ENCODE data around the gene SPINK4. TPM values are rescaled to one million over a fixed set of nuclear protein-coding genes. Genes with fewer than 3 reads are reported as not detected.

SPINK4 gene
- polyA plus RNA-seq, 4 donors, result not detected

DNA sequence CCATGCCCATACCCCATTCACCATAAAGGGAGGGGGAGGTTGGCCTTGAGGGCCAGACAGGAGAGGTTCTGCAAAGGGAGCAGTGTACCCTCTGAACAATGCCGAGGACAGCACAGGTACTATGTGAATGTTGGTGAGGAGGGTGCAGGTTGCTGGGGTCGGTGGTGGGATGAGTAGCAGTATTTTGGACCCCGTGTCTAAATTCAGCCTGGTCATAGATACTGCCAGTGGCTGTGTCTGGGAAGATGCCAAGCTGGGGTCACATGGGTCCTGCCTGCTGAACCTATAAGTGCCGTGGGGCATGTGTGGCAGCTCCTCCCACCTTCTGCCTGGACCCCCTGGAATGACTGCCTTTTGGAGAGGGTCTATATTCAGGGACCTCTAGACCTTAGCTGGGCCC, 11.4 kb upstream of the SPINK4 start:
- no peak for DNase-seq (ENCODE audit: low read depth in 4 of 4, low spot score in 3 of 4)

DNA sequence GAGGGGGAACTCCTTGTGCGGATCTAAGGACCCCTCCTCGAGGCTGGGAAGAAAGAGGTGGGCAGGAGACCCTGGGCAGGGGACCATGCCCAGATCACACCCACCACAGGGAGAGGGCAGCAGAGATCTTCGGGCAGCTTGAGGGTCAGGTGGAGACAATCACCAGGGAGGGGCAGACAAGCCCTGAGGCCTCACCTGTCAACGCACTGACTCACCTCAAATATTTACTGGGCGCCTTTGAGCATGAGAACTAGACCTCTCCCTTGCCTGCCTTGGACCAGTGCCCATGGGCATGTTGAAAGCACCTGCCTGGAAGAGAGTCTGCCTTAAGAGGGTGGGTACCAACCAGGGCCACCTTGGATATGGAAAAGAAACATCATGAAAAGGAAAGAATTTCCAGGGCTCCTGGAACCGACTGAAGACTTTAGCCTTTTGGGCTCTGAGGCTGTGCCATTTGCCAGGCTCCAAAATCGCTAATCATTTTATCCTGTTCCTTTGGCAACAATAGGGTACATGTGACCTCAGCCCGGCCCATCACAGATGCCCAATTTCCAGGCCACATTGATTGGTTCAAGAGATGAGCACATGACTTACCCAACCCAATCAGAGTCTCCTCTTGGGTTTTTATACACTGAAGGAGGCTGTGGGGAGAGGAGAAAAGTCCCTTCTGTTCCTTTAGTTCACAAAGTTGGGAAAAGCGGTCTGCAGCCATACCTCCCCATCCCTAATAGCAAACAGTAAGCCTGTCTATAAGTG, 10.4 kb upstream of the SPINK4 start:
- DNase-seq (ENCODE audit: low read depth in 4 of 4, low spot score in 3 of 4), result no peak

DNA sequence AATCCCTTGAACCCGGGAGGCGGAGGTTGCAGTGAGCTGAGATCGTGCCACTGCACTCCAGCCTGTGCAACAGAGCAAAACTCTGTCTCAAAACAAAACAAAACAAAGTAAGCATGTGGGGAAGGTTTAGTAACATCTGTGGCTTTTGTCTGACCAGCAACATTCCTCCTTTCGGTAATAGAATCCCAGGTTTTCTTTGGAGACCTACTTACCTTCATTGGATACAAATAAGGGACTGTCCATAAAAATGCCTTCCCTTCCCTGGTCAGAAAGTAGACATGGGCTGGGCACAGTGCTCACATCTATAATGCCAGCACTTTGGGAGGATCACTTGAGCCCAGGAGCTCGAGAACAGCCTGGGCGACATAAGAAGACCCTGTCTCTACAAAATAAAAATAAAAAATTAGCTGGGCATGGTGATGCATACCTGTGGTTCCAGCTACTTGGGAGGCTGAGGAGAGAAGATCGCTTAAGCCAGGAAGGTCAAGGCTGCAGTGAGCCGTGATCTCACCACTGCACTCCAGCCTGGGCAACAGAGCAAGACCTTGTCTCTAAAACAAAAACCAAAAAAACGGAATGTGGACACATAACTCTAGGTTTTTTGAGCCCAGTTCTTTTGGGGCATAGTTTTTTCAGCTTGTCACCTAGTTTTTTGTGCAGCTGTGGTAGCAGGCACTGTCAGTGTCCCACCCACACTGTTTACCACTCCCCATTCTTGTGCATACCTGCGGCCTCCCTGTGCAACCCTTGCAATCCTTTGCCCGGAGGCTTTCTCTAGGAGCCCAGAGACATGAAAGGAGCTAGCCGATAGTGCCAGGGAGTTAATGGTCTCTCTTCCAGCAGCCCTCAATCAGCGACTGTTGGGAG, 9.0 kb upstream of the SPINK4 start:
- no peak for DNase-seq (ENCODE audit: low read depth in 4 of 4, low spot score in 3 of 4)

DNA sequence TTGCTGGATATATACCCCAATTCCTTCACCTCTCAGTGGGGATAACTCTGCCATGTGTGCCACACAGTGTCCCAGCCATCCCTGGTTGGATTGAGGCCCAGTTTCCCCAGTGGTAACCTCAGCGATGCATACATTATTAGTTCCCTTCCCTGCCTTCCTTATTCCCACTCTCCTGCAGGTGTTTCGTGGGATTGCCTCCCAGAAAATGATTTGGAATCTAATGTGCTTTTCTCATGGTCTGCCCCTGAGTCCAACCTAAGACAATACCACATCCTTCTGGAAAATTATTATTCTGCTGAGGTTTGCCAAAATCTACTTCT, 8.4 kb upstream of the SPINK4 start:
- DNase-seq (ENCODE audit: low read depth in 4 of 4, low spot score in 3 of 4), result no peak

- DNase-seq (ENCODE audit: low read depth in 4 of 4, low spot score in 3 of 4), result no peak
Measured at GRCh38 chr9:33232815-33233214, 7.2 kb upstream of the SPINK4 start.

GRCh38 chr9:33233626-33234342, 6.2 kb upstream of the SPINK4 start:
- DNase-seq (ENCODE audit: low read depth in 4 of 4, low spot score in 3 of 4), result no peak

DNA sequence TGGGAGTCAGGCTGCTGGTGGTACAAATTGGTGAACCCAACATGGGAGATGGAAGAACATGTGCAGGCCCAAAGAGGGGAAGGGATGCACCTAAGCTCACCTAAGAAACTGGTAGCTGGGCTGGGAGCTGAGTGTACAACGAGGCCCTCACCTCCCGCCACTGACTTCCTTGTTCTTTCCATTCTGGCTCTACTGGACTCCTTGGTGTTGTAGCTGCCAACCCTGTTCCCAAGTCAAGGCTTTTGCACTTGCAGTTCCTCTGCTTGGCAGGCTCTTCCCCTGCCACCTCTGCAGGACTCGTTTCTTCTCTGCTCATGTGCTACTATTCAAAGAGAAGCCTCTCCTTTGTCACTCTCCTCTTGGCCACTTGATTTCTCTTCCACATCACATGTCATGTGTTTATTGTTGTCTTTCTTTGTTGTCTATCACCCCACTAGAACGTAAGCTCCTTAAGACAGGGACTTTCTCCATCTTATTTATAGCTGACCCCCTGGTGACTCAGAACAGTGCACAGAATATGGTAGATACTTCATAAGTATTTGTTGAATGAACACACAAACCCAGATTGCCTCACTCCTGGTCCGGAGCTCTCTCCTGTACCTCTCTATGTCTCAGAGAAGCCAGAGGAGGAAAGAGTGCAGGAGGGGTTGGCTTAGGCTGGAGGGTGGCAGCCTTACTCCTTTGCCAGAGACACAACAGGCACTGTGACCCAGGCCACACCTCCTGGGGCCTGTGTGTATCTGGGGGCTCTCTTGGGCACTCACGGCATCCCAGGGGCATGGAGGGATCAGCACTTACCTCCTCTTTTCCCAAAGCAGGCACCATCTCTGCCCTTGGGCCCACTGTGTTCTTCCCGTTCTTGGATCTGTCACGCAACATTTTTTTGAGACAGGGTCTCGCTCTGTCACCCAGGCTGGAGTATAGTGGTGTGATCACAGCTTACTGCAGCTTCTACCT, 5.2 kb upstream of the SPINK4 start:
- no peak for DNase-seq (ENCODE audit: low read depth in 4 of 4, low spot score in 3 of 4)

GRCh38 chr9:33236571-33236970, 3.4 kb upstream of the SPINK4 start:
- no peak for DNase-seq (ENCODE audit: low read depth in 4 of 4, low spot score in 3 of 4)

DNA sequence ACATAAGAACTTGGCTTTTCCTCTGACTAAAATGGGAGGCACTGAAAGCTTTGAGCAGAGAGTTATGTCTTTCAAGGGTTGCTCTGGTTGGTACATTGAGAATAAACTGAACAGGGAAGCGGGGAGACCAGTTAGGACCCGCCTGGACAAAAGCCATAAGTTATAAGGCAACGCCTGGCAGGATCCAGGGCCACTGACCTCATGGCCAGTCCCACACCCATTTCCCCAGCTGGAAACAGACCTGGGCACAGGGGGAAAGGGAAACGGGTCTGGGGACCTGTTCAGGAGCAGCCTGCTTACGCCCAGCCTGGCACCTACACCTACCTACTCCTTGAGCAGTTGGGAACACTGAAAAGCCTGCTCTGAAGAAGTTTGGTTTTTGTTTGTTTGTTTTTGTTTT, 1.3 kb downstream of the SPINK4 start:
- DNase-seq (ENCODE audit: low read depth in 4 of 4, low spot score in 3 of 4), result no peak

- DNase-seq (ENCODE audit: low read depth in 4 of 4, low spot score in 3 of 4), result no peak
Measured at GRCh38 chr9:33242609-33243134, 2.7 kb downstream of the SPINK4 start.

- no peak for DNase-seq (ENCODE audit: low read depth in 4 of 4, low spot score in 3 of 4)
Measured at GRCh38 chr9:33244137-33244784, 4.3 kb downstream of the SPINK4 start.

DNA sequence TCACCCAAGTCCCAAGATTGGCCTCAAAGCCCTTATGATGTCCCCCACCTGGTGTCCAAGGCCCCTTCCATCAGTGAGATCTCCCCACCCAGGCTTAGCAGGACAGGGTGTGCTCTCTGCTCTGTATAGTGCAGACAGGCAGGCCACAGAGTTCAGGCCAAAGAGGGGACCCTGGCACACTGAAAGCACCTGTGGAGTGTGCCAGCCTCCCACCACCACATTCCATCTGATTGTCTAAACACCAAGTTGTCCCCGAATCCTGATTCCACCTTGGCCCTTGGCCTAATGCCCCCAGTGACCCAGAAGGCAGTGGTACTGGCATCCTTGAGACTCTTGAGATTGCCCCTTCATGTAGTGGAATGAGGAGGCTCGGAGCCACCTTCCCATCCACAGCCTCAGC, 5.4 kb downstream of the SPINK4 start:
- DNase-seq (ENCODE audit: low read depth in 4 of 4, low spot score in 3 of 4), result no peak

DNA sequence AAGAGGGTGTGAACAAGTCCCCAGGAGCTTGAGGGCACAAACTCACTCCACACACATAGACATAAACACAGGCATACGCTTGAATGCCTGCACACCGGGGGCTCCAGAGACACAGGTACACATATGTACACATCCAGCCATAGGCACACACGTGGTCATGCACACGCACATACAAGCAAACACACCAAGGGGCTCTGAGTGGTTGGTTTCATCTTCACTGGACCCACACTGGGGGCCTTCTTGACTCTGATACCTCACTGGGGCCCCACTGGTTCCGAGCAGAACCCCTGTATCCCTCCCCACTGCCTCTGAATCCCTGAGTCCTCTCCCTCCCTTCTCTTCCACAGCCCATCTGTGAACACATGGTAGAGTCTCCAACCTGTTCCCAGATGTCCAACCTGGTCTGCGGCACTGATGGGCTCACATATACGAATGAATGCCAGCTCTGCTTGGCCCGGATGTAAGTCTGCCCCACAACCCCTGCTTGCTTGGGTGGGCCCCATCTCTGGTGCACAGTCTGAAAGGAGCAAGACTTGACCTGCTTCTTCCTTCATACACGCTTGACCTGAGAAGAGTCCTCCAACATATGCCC, 6.4 kb downstream of the SPINK4 start:
- DNase-seq (ENCODE audit: low read depth in 4 of 4, low spot score in 3 of 4), result no peak

- DNase-seq (ENCODE audit: low read depth in 4 of 4, low spot score in 3 of 4), result no peak
Measured at GRCh38 chr9:33248606-33249005, 8.6 kb downstream of the SPINK4 start.

GRCh38 chr9:33249087-33249658, 9.2 kb downstream of the SPINK4 start:
- DNase-seq (ENCODE audit: low read depth in 4 of 4, low spot score in 3 of 4), result no peak

DNA sequence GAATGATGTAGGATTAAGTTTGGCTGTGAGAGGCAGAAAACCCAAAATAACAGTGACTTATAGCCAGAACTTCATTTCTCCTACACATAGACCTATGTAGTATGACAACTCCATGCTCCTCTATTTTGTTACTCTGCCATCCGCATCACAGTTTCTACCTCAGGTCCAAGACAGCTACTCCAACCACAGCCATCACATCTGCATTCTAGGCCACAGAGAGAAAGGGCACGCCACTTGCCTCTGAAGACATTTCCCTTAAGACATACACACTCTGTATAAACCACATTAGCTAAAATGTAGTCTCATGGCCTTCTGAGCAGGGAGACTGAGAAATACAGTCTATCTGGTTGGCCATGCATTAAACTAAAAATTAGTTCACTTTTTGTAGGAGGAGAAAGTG, 10.0 kb downstream of the SPINK4 start:
- DNase-seq (ENCODE audit: low read depth in 4 of 4, low spot score in 3 of 4), result no peak

GRCh38 chr9:33250458-33250995, 10.6 kb downstream of the SPINK4 start:
- no peak for DNase-seq (ENCODE audit: low read depth in 4 of 4, low spot score in 3 of 4)

- DNase-seq (ENCODE audit: low read depth in 4 of 4, low spot score in 3 of 4), result no peak
Measured at GRCh38 chr9:33254211-33254610, 14.2 kb downstream of the SPINK4 start.

- DNase-seq (ENCODE audit: low read depth in 4 of 4, low spot score in 3 of 4), result no peak
Measured at GRCh38 chr9:33255014-33255413, 15.0 kb downstream of the SPINK4 start.
